ENCODE data around the gene ZNF844.

ZNF844 gene

GRCh38 chr19:12052497-12053169, 11.9 kb upstream of the ZNF844 start, which contains the start of gene ZNF878 (continued):
- TF ChIP-seq ZSCAN4 (tag by site-specific recombination; IDR thresholded peaks at IDR 0.05) = no peak
- no peak for TF ChIP-seq ZNF654 (tag by site-specific recombination; IDR thresholded peaks at IDR 0.05; ENCODE audit: low read depth)
- TF ChIP-seq, protein P1, sequence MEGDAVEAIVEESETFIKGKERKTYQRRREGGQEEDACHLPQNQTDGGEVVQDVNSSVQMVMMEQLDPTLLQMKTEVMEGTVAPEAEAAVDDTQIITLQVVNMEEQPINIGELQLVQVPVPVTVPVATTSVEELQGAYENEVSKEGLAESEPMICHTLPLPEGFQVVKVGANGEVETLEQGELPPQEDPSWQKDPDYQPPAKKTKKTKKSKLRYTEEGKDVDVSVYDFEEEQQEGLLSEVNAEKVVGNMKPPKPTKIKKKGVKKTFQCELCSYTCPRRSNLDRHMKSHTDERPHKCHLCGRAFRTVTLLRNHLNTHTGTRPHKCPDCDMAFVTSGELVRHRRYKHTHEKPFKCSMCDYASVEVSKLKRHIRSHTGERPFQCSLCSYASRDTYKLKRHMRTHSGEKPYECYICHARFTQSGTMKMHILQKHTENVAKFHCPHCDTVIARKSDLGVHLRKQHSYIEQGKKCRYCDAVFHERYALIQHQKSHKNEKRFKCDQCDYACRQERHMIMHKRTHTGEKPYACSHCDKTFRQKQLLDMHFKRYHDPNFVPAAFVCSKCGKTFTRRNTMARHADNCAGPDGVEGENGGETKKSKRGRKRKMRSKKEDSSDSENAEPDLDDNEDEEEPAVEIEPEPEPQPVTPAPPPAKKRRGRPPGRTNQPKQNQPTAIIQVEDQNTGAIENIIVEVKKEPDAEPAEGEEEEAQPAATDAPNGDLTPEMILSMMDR (tag by site-specific recombination; IDR thresholded peaks at IDR 0.05) = no peak
- TF ChIP-seq SP7 (tag by site-specific recombination; IDR thresholded peaks at IDR 0.05) = 0 out of 2 replicates have a peak, but pooled peaks have one; percentile 32
- TF ChIP-seq FEZF1 (tag by site-specific recombination; IDR thresholded peaks at IDR 0.05) = no peak
- no peak for TF ChIP-seq ZNF670 (tag by site-specific recombination; IDR thresholded peaks at IDR 0.05; ENCODE audit: low read depth)
- TF ChIP-seq, protein P2, sequence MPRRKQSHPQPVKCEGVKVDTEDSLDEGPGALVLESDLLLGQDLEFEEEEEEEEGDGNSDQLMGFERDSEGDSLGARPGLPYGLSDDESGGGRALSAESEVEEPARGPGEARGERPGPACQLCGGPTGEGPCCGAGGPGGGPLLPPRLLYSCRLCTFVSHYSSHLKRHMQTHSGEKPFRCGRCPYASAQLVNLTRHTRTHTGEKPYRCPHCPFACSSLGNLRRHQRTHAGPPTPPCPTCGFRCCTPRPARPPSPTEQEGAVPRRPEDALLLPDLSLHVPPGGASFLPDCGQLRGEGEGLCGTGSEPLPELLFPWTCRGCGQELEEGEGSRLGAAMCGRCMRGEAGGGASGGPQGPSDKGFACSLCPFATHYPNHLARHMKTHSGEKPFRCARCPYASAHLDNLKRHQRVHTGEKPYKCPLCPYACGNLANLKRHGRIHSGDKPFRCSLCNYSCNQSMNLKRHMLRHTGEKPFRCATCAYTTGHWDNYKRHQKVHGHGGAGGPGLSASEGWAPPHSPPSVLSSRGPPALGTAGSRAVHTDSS (tag by site-specific recombination; IDR thresholded peaks at IDR 0.05) = no peak
- TF ChIP-seq GFI1B (tag by site-specific recombination; IDR thresholded peaks at IDR 0.05) = no peak
- no peak for TF ChIP-seq ZNF223 (tag by site-specific recombination; IDR thresholded peaks at IDR 0.05)
- TF ChIP-seq, protein P3, sequence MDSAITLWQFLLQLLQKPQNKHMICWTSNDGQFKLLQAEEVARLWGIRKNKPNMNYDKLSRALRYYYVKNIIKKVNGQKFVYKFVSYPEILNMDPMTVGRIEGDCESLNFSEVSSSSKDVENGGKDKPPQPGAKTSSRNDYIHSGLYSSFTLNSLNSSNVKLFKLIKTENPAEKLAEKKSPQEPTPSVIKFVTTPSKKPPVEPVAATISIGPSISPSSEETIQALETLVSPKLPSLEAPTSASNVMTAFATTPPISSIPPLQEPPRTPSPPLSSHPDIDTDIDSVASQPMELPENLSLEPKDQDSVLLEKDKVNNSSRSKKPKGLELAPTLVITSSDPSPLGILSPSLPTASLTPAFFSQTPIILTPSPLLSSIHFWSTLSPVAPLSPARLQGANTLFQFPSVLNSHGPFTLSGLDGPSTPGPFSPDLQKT (IDR thresholded peaks at IDR 0.05; ENCODE audit: borderline replicate concordance, low read depth, low read length) = no peak
- TF ChIP-seq OSR2 (tag by site-specific recombination; IDR thresholded peaks at IDR 0.05) = no peak
- no peak for TF ChIP-seq ZNF175 (tag by site-specific recombination; IDR thresholded peaks at IDR 0.05)
- TF ChIP-seq ZBTB20 (tag by site-specific recombination; IDR thresholded peaks at IDR 0.05) = peak; percentile 56
- TF ChIP-seq PRDM10 (tag by site-specific recombination; IDR thresholded peaks at IDR 0.05) = no peak
- no peak for TF ChIP-seq ZNF423 (tag by site-specific recombination; IDR thresholded peaks at IDR 0.05)
- TF ChIP-seq ZNF426 (tag by site-specific recombination; IDR thresholded peaks at IDR 0.05) = no peak
- peak; percentile 68 for TF ChIP-seq SP2 (tag by site-specific recombination; IDR thresholded peaks at IDR 0.05)
- no peak for TF ChIP-seq ZNF19 (tag by site-specific recombination; IDR thresholded peaks at IDR 0.05; ENCODE audit: low read depth)
- TF ChIP-seq ZNF114 (tag by site-specific recombination; IDR thresholded peaks at IDR 0.05) = no peak
- TF ChIP-seq, protein P4, sequence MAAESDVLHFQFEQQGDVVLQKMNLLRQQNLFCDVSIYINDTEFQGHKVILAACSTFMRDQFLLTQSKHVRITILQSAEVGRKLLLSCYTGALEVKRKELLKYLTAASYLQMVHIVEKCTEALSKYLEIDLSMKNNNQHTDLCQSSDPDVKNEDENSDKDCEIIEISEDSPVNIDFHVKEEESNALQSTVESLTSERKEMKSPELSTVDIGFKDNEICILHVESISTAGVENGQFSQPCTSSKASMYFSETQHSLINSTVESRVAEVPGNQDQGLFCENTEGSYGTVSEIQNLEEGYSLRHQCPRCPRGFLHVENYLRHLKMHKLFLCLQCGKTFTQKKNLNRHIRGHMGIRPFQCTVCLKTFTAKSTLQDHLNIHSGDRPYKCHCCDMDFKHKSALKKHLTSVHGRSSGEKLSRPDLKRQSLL (tag by site-specific recombination; IDR thresholded peaks at IDR 0.05) = no peak
- no peak for TF ChIP-seq AEBP2 (tag by site-specific recombination; IDR thresholded peaks at IDR 0.05; ENCODE audit: borderline replicate concordance)
- no peak for TF ChIP-seq ZNF16 (tag by site-specific recombination; IDR thresholded peaks at IDR 0.05; ENCODE audit: low read depth)
- TF ChIP-seq, protein P5, sequence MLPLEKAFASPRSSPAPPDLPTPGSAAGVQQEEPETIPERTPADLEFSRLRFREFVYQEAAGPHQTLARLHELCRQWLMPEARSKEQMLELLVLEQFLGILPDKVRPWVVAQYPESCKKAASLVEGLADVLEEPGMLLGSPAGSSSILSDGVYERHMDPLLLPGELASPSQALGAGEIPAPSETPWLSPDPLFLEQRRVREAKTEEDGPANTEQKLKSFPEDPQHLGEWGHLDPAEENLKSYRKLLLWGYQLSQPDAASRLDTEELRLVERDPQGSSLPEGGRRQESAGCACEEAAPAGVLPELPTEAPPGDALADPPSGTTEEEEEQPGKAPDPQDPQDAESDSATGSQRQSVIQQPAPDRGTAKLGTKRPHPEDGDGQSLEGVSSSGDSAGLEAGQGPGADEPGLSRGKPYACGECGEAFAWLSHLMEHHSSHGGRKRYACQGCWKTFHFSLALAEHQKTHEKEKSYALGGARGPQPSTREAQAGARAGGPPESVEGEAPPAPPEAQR (tag by site-specific recombination; IDR thresholded peaks at IDR 0.05) = no peak
- no peak for TF ChIP-seq INSM2 (tag by site-specific recombination; IDR thresholded peaks at IDR 0.05)
